ENCODE measurements around the gene HIPK2.
"Not testable (repeated sequence)": the region's sequence is repeated elsewhere in the genome, so short reads cannot be mapped to it uniquely, and the experiment has no call there.

Gene HIPK2

DNA sequence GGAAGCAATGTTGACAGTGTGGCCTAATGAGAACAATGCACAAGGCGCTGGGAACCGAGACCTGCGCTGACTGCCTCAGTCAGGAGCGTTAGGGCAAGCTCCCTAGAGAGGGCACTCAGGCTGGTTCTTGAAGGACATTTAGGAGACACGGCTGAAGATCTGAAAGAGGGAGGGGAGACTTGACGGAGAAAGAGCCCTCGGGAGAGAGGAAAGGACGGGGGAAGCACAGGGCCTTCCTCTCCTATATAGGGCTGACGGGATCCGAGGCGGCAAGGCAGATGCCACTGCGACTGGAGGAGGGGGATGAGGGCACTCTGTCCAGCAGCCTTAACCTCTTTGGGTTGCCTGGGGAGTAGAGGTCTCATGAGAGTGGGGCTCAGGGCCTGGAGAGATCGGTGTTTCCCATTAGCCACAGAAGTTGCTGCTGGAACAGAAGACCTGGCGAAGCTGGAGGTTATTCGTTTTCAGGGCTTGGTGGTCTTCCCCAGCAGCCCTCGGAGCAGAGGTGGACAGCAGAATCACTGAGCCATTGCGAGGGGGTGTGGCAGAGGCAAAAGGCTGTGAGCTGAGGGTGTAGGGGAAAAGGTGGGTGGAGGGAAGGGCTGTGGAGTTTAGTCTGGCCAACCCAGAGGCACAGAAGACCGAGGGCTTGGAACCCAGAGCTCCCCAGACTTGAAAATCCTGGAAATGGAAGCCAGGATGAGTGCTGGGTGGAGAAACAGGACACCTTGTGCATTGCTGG lies 218.3 kb downstream of the HIPK2 start:
- no peak for DNase-seq

GRCh38 chr7:139557857-139558581 lies 219.8 kb downstream of the HIPK2 start:
- no peak for DNase-seq

DNA sequence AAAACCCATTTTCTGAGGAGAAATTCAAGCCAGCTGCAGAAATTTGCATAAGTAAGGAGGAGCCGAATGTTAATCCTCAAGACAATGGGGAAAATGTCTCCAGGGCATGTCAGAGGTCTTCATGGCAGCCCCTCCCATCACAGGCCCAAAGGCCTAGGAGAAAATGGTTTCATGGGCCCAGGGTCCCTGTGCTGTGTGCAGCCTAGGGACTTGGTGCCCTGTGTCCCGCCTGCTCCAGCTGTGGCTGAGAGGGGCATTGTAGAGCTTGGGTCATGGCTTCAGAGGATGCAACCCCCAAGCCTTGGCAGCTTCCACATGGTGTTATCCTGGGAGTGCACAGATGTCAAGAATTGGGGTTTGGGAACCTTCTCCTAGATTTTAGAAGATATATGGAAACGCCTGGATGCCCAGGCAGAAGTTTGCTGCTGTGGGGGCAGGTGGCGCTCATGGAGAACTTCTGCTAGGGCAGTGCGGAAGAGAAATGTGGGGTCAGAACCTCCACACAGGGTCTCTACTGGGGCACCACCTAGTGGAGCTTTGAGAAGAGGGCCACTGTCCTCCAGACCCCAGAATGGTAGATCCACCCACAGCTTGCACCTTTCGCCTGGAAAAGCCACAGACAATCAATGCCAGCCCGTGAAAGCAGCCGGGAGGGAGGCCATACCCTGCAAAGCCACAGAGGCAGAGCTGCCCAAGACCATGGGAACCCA lies 223.7 kb downstream of the HIPK2 start:
- not testable (repeated sequence) for DNase-seq

DNA sequence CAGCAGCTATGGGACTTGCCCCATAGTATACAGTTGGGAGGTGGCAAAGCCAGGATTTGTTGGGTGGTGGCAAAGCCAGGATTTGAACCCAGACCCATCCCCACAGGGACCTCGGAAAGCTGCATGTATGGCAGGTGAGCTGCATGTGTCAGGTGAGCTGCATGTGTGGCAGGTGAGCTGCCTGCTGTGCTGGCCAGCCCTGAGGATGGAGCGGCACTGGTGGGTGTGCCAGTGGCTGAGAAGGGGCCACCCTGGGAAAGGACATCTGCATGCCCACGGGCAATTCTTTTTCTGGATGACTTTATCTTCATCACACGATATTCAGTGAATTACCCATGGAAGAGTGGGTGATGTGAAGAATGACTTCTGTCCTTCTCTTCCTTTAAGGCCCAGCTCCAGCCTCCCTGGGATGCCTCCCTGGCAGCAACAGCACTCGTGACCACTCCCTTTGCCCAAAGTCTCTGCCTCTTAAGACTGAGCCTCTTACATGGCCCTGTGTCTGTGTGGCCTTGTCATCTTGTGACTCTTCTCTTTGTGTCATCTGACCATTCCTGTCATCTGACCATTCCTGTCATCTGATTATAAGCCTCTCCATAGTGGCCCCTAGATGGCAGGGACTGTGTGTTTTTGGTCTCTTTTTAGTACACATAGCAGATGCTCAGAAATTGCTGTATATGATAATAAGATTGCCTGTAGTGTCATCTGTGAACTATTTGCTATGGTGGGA lies 229.3 kb downstream of the HIPK2 start:
- no peak for DNase-seq

- DNase-seq = no peak
Measured at GRCh38 chr7:139544645-139545044, 233.2 kb downstream of the HIPK2 start.

DNA sequence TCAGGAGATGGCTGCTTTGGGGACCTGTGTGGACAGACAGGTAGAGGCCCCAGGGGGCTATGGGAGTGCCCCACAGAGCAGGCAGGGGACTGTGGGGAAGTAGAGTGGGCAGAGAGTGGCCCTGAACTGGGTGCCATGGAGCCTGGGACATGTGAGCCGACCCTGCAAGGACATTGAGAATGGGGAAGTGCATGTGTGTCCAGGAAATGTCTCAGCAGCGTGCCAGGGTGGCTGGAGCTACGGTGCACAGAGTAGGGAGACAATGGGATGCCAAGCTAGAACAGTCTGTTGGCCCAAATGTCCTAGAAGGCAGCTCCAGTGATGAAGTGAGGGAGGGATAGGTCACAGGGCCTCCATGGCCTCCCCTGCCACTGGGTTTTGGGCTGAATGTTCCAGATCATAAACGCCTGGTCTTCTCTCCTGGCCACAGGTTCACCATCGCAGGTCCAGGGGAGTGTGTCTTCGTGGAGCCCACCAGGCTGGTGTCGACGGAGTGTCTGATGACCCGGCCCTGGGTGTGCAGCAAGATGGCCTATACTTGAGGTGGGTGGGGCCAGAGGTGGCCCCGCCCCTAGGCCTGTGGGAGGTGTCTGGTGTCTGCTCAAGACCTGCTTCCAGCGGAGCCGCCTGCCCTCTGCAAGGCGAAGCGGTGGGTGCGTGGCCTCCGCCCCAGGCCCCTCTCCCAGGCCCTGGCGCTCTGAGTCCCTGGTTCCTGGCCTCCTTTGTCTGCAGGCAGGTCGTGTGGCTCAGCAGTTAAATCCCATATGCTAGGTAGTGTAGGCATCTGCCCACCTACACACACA lies 233.8 kb downstream of the HIPK2 start:
- no peak for DNase-seq

DNA sequence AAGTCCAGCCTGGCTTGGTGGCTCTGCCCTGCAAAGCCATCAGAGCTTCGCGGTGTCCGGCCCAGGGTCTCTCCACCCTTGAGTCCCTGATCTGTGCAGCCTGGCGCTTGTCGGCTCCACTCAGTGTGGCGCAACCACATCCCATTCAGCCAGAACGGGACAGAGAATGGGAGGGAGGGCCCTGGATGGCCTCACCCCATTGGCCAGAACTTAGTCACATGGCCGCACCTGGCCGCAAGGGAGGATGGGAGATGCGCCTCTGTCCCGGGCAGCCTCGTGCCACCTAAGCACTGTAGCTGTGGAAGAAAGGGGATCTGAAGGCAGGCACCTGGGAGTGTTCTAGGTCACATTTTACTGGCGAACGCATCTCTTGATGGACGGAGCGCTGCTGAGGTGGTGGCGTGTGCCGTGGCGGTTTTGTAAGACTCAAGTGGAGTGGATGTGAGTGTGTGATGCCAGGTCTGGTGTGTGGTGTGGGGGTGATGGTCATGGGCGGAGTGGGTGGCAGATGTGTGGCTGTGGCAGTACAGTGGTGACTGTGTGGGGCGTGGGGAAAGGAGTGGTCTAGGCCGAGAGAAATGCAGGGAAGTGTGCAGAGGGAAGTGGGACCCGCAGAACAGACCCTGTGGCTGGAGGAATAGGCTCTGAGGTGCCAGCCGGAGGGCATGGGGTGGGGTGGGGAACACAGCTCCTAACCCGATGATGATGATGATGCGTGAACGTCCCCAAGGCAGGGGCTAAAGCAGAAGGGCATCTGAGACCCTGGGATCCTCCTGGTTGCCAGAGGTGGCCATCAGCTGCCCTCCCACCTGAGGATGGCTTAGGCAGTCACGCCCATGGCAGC lies 235.3 kb downstream of the HIPK2 start:
- DNase-seq = no peak

DNA sequence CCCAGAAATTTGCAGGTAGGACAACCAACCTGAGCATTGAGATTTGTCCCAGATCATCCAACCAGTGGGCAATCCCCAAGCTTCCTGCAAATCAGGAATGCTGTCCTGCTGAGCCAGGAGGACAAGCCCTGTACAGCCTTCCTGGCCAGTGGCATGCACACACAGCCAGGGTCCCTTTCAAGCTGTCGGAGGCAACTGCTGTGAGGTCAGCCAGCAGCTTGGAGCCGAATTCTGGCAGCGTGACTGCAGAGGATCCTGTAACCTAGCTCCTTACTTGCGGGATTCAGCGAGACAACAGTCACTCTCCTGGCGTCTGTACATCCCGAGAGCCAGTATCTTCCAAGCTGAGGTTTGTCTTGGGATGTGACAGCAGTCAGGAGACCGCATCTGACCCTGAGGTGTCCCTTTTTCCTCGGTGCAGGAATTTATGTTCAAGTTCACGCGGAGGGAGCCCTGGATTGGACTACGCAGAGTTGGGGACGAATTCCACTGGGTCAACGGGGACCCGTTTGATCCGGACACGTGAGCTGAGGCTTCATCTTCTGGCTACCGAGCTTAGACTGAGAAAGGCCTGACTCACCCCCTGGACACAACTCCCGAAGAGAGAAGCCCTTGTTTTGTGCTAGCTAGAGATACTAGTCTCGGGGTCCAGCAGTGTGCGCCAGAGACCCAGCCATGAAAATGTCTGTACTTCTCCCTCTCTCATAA lies 236.0 kb downstream of the HIPK2 start:
- DNase-seq = no peak

GRCh38 chr7:139540203-139540602 lies 237.6 kb downstream of the HIPK2 start:
- DNase-seq = no peak

DNA sequence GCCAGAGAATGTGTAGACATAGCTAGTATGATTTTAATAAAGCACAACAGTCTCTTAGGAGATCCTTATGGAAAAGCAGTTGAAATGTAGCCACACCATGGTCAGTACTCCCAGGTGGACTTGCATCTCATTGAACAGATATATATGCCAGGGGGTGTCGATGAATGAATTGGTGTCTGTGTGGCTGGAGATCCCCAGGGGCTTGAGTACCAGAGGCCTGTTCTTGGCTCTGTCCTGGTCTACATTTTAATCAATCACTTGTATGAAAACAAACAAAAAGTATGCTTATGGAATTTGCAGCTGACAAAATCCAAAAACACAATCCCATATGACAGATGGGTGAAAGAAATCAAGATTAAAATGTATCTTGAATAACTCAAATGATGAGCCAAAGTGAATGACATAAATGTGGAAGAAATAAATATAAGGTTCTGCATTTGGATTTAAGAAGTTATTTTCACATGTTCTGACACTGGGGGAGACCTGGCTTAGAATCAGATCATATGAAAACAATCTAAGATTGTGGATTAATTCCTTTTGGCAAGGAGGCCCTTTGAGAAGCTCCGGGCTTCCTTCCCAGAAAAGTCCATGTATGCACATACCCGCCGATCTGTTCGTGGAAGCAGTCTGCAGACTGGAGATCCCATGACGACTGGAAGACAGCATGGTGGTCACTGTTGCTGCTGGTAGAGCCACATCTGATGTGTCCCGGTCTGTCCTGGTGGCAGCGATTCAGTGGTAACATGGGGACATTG lies 238.7 kb downstream of the HIPK2 start:
- DNase-seq = no peak

DNA sequence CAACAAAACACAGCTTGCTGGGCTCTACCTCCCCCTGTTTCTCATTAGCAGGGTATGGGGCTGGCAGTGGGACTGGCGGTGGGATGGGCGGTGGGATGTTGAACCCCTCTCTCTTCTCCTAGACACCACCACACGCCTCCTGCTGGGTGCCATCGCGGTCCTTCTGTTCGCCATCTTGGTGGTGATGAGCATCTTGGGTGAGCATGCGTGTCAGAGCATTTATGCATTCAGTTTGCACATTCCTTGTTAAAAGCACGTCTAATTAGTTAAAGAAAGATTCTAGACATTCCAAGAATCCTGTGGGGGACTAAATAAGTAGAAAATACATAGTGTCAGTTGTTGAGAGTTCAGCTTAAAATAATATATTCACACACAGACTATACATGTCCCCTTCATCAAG lies 241.6 kb downstream of the HIPK2 start:
- no peak for DNase-seq

GRCh38 chr7:139534966-139535651 lies 242.7 kb downstream of the HIPK2 start:
- no peak for DNase-seq

GRCh38 chr7:139534096-139534495 lies 243.7 kb downstream of the HIPK2 start:
- DNase-seq = no peak

GRCh38 chr7:139532636-139533155 lies 245.1 kb downstream of the HIPK2 start:
- no peak for DNase-seq

DNA sequence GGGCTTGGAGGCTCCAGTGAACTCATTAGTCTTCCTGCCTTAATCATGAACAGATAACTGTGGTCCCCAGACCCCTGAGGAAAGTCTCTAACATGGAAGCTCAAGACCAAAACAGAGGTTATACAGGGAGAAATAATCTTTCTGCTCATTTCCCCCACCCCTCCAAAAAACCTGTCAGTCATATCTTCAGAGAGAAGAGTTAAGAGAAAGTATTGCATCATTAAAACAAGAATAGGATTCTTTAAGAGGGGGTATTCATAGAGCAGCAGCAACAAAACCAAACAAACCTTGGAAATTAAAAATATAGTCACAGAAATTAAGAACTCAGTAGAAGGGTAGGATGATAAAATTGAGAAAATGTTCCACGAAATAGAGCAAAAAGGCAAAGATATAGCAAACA lies 246.7 kb downstream of the HIPK2 start:
- no peak for DNase-seq

DNA sequence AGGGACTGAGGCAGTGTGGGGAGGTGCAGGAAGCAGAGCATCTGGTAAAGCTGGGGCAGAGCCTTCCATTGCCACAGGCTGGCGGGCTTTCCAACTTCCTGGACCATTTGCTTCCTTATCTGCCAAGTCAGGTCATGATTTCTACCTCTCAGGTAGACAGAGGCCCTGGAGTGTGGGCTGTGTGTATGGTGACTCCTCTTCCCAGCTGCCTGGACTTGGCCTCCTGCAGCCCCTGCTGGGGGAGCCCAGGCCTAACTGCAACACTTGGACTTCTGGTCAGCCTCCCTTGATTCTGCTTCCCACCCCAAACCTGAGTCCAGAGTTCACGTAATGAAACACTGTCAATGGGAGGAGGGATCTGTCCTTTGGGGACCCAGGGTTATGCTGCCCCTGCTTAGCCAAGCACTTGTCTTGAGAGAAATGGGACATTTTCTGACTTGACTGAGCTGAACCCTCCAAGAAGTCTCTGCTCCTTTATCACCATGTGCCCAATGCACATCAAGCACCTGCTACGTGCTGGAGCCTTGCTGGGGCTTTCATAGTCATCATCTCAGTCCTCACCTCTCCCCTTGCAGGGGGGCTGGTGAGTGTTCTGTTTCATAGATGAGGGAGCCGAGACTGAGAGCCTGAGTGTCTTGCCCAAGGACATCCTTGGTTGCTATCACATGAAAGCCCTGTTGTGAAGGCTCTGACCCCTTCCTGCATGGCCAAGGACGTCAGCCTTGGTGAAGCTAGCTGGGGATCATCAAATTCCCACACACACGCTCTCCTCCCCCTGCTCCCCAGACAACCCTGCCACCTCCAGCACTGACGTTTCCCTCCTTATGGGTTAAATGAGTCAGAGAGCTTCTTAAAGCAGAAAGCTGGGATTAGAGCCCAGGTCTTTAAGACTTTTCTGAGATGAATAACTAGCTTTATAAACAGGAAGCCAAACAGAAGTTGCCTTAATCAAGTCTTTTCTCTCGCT lies 250.9 kb downstream of the HIPK2 start:
- no peak for DNase-seq

GRCh38 chr7:139525750-139526149 lies 252.0 kb downstream of the HIPK2 start:
- no peak for DNase-seq

GRCh38 chr7:139525239-139525638 lies 252.6 kb downstream of the HIPK2 start:
- DNase-seq = no peak

Data from activated CD4-positive, alpha-beta T cell treated with anti-CD3 and anti-CD28 coated beads, Interleukin-2, amount 50 U/mL, for 1 hour (primary cell).